GM19467 (cell line): Measurements from ENCODE around the gene BLVRB.
"Not testable (repeated sequence)": the region's sequence is repeated elsewhere in the genome, so short reads cannot be mapped to it uniquely, and the experiment has no call there.

Experiments used
- ATAC-seq: cut with Tn5 transposase; IDR thresholded peaks from one replicate; pipeline ENCODE4 v1.9.1; 2021; ENCODE audit warnings: mild to moderate bottlenecking, moderate library complexity; ENCODE audit not compliant: unreplicated experiment

The BLVRB gene

GRCh38 chr19:40492274-40492673 lies 26.7 kb upstream of the BLVRB start:
- ATAC-seq, result no peak

GRCh38 chr19:40489882-40490230 lies 24.3 kb upstream of the BLVRB start:
- no peak for ATAC-seq

DNA sequence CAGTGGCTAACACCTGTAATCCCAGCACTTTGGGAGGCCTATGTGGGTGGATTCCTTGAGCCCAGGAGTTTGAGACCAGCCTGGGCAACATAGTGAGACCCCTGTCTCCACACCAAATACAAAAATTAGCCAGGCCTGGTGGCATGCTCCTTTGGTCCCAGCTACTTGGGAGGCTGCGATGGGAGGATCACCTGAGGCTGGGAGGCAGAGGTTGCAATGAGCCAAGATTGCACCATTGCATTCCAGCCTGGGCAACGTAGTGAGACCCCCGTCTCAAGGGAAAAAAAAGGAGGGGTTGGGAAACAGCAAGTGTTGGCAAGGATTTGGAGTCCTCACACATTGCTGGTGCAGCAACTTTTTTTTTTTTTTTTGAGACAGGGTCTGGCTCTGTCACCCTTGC lies 20.5 kb upstream of the BLVRB start:
- ATAC-seq, result no peak

GRCh38 chr19:40475878-40476644 lies 10.5 kb upstream of the BLVRB start:
- ATAC-seq, result not testable (repeated sequence)

- ATAC-seq, result no peak
Measured at GRCh38 chr19:40474737-40475136, 9.2 kb upstream of the BLVRB start.

DNA sequence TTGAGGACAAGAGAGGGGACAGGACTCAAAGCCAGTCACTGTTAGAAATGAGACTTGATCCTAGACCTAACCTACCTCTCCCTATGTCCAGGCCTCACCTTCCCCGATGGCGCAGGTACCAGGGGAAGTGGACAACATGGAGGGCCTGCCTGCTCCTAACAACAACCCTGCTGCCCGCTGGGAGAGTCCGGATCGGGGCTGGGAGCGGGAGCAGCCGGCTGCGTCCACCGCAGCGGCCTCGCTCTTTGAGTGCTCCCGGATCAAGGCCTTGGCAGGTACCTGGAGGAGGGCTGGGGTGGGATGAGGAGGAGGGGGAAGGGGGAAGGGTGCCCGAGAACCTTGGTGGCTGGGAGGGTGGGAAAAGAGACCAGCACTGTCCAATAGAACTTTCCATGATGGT lies 7.0 kb upstream of the BLVRB start:
- ATAC-seq, result no peak

GRCh38 chr19:40471111-40471510 lies 5.6 kb upstream of the BLVRB start:
- ATAC-seq, result no peak

GRCh38 chr19:40469011-40469410 lies 3.5 kb upstream of the BLVRB start:
- ATAC-seq, result no peak

DNA sequence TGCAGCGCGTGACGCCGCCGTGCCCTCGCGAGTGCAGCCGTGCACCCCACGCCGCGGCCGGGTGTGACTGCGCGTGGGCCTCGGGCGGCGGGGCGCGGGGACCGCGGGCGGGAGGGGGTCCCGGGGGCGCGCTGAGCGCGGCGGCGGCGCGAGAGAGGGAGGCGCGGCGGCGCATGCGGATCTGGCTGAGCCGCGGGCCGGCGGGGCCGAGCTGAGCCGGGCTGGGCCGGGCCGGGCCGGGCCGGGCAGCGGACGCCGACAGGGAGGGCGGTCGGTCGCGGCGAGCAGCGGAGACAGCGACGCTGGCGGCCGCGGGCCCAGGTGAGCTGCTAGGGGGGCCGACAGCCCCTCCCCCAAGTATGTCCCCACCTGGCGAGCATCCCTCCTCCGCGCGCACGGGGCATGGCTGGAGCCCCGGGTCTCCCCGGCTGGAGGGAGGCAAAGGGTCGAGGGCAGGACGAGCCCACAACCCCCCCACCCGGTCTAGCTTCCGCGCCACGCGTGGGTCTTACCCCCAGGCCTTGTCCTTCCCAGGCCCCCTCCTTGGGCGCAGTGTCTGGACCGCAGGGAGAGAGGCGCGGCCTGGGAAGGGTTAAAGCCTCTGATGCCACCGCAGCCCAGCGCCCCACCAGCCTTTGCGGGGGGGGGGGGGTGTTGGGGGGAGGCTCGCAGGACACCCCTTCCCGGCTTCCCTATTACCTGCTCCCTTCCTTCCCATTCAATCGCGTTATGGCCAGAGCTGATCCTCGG lies 1.6 kb upstream of the BLVRB start, which contains the start of gene SPTBN4:
Gene SPTBN4, plus strand, starts transcription at position 17 of the 750 bp plus-strand sequence. CDS start 5,621 bp downstream, outside the sequence.
- no peak for ATAC-seq

- ATAC-seq, result no peak
Measured at GRCh38 chr19:40466219-40466984, 857 bp upstream of the BLVRB start.

GRCh38 chr19:40465025-40465556 lies 454 bp downstream of the BLVRB start:
- ATAC-seq, result no peak

- no peak for ATAC-seq
Measured at GRCh38 chr19:40464059-40465024, 1.2 kb downstream of the BLVRB start.

- ATAC-seq, result not testable (repeated sequence)
Measured at GRCh38 chr19:40463587-40464037, 1.9 kb downstream of the BLVRB start.

DNA sequence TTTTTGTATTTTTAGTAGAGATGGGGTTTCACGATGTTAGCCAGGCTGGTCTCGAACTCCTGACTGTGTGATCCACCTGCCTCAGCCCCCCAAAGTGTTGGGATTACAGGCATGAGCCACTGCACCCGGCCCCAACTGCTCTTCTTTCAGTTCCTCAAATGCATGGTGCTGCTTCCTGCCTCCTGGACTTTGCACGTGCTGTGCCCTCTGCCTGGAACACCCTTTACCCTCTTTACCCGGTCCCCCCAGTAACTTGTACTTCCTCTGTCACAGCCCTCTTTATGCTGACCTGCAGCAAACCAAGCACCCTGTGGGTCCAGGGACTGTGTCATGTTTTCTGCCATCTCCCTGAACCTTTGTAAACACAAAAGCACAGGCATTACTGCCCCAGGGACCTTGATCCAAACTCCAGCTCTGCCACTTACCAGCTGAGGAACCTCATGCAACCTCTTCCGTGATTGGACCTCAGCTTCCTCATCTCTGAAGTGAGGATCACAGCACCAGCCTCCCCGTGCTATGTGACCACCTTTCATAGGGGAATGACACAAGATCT lies 3.8 kb downstream of the BLVRB start:
- ATAC-seq, result no peak

- ATAC-seq, result no peak
Measured at GRCh38 chr19:40460185-40460584, 5.4 kb downstream of the BLVRB start.

DNA sequence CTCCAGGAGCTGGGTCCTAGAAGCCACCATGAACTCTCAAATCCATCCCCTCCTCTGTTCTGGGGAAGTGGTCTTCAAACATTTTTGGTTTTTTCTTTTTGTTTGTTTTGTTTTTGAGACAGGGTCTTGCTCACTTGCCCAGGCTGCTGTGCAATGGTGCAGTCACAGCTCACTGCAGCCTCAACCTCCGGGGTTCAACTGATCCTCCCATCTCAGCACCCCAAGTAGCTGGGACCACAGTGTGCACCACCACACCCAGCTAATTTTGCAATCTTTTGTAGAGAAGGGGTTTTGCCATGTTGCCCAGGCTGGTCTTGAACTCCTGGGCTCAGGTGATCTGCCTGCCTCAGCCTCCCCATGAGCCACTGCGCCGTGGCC lies 7.0 kb downstream of the BLVRB start:
- no peak for ATAC-seq

DNA sequence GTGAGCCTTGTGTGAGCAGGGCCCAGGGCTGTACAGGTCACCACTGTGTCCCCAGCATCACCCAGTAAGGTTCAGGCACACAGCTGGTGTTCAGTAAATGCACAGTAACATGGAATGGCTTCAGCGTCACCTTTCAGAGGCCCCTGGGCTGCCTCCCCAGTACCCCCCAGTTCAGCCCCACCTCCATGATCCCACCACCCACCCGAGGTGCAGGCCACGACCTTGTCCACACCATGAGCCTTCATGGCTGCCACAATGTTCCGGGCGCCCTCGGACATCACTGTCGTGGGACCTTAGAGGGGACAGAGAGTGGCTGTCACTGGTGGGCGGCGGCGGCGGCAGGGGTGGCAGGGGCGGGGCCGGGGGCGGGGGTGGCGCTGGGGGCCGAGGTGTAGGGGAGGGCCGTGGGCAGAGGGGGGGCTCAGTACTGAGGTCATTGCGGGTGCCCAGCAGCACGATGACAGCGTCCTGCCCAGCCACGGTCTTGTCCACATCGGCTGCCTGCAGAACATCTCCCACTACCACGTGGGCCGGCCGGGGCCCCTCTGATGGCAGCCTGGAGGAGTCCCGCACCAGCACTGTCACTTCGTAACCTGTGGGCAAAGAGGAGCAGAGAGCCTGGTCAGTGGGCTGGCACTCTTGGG lies 7.5 kb downstream of the BLVRB start:
- no peak for ATAC-seq

DNA sequence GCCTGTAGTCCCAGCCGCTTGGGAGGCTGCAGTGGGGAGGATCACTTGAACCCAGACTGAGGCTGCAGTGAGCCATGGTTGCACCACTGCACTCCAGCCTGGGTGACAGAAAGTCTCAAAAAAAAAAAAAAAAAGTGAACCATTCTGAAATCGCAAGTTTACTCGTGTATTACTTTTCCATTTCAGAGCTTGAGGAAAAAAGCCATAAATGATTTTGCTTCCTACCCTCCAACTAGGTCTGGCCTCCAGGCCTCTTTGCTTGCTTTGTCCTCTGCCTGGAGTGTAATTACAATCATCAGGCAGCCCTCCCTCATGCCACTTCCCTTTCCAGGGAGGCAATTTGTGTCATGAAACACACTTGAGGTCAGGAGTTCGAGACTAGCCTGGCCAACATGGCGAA lies 8.5 kb downstream of the BLVRB start:
- no peak for ATAC-seq

GRCh38 chr19:40453943-40454342 lies 11.6 kb downstream of the BLVRB start:
- ATAC-seq, result not testable (repeated sequence)
